KMS-11 (cell line): ENCODE data around the gene PRSS56.

Experiments used
- H2AFZ ChIP-seq: fragments of 200-600 bp; sonication (generic); 2 replicates; pipeline ENCODE4 v1.6.1; 2016; ENCODE audit warnings: antibody characterized with exemption, mixed run types, low read depth
- H3K27ac ChIP-seq: fragments of 200-600 bp; sonication (generic); 2 replicates; pipeline ENCODE4 v1.6.1; 2016; ENCODE audit warnings: mild to moderate bottlenecking, mixed run types
- H3K27me3 ChIP-seq: fragments of 200-600 bp; sonication (generic); 2 replicates; pipeline ENCODE4 v1.6.1; 2017; ENCODE audit warnings: mild to moderate bottlenecking, low read depth, mixed run types, moderate library complexity; ENCODE audit not compliant: insufficient read depth
- H3K36me3 ChIP-seq: fragments of 200-600 bp; sonication (generic); 2 replicates; pipeline ENCODE4 v1.6.1; 2017; ENCODE audit warnings: mild to moderate bottlenecking, mixed run types; ENCODE audit not compliant: insufficient read depth
- H3K4me1 ChIP-seq: fragments of 200-600 bp; sonication (generic); 2 replicates; pipeline ENCODE4 v1.6.1; 2016; ENCODE audit warnings: mild to moderate bottlenecking, low read depth, mixed run types; ENCODE audit not compliant: poor library complexity, severe bottlenecking
- H3K4me2 ChIP-seq: fragments of 200-600 bp; sonication (generic); 2 replicates; pipeline ENCODE4 v1.7.0; 2016; ENCODE audit warnings: mild to moderate bottlenecking, mixed run types
- H3K4me3 ChIP-seq: fragments of 200-600 bp; sonication (generic); IDR thresholded peaks from 2 replicates; pipeline ENCODE4 v1.6.1; 2017; ENCODE audit warnings: low read depth, low read length, mixed read lengths; ENCODE audit not compliant: insufficient read depth
- H3K79me2 ChIP-seq: fragments of 200-600 bp; sonication (generic); 2 replicates; pipeline ENCODE4 v1.6.1; 2016; ENCODE audit warnings: low read depth, mixed run types; ENCODE audit not compliant: insufficient read depth
- H3K9ac ChIP-seq: fragments of 200-600 bp; sonication (generic); 2 replicates; pipeline ENCODE4 v1.6.1; 2016; ENCODE audit warnings: mild to moderate bottlenecking, mixed run types
- H4K20me1 ChIP-seq: fragments of 200-600 bp; sonication (generic); 2 replicates; pipeline ENCODE4 v1.6.1; 2016; ENCODE audit warnings: mild to moderate bottlenecking, mixed run types; ENCODE audit not compliant: insufficient read depth
- TF ChIP-seq, protein P1 (sequence below): fragments of 200-600 bp; sonication (generic); conservative IDR thresholded peaks from 2 replicates; pipeline ENCODE4 v1.6.1; 2017; ENCODE audit warnings: low read depth, mild to moderate bottlenecking, antibody characterized with exemption, low read length, moderate library complexity, mixed read lengths

The PRSS56 gene

DNA sequence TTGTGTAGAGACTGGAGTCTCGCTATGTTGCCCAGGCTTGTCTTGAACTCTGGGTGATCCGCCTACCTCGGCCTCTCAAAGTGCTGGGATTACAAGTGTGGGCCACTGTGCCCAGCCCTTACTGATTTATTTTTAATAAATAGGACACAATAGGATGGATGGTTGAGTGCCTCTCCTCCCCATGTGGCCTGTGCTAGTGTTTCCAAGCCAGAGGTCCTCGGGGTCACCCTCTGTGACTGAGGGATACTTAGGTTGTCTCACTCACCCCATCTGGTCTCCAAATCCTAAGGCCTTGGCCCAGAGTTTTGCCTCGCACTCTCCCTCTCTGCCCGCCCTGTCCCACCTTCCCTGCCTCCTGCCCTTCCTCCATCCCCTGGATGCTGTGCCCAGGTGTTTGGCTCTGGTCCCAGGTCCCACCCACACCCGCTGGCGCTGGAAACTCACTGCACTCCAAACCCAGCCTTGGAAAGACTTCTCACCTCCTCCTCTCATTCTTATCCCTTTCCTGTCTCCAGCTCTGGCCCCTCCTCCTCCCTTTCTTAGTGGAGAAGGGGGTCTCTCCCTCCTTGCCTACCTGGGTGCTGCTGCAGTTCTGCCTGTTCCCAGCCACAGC, 27.8 kb upstream of the PRSS56 start:
- no peak overlapping the region for H3K27ac ChIP-seq
- H3K79me2 ChIP-seq, result no peaks in the 10 kb centered on the region
- TF ChIP-seq, protein P1, sequence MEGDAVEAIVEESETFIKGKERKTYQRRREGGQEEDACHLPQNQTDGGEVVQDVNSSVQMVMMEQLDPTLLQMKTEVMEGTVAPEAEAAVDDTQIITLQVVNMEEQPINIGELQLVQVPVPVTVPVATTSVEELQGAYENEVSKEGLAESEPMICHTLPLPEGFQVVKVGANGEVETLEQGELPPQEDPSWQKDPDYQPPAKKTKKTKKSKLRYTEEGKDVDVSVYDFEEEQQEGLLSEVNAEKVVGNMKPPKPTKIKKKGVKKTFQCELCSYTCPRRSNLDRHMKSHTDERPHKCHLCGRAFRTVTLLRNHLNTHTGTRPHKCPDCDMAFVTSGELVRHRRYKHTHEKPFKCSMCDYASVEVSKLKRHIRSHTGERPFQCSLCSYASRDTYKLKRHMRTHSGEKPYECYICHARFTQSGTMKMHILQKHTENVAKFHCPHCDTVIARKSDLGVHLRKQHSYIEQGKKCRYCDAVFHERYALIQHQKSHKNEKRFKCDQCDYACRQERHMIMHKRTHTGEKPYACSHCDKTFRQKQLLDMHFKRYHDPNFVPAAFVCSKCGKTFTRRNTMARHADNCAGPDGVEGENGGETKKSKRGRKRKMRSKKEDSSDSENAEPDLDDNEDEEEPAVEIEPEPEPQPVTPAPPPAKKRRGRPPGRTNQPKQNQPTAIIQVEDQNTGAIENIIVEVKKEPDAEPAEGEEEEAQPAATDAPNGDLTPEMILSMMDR, result no peak
- no peaks in the 10 kb centered on the region for H4K20me1 ChIP-seq
- H3K4me2 ChIP-seq, result no peak overlapping the region
- no peak overlapping the region for H3K4me3 ChIP-seq
- H3K9ac ChIP-seq, result no peak overlapping the region
- no peak overlapping the region for H2AFZ ChIP-seq
- H3K4me1 ChIP-seq, result no peaks in the 10 kb centered on the region
- no peaks in the 10 kb centered on the region for H3K36me3 ChIP-seq
- no peaks in the 10 kb centered on the region for H3K27me3 ChIP-seq

DNA sequence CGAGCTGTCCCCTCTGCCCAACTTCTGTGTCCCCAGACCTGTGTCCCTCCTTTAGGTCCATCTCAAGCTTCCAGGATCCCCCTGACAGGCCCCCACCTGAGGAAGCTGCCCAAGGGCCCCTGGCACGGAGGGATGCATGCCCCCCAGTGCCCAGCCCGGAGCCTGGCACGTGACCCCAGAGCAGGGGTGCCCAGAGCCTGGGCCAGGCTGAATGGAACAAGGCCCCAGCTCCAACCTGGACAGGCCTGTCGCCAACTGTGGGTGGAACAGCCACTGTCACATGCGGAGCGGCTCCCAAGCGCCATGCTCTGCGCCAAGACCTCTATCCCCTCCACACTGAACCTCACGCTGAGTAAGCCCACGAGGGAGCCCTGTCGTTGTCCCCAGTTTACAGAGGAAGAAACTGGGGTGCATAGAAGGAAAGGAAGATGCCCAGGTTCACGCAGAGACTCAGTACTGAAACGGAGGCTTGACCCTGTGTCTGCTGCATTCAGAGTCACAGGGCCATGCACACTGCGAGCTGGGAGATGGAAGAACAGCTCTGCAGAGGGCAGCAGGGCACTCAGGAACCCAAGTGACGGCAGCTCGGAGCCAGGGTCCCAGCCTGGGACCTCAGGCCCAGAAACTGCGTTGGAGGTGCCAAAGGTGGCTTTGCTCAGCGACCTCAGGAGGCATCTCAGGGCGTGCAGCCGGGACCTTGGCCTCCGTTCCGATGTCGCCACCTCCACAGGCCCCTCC, 27.1 kb upstream of the PRSS56 start:
- no peak overlapping the region for H3K4me3 ChIP-seq
- H4K20me1 ChIP-seq, result no peaks in the 10 kb centered on the region
- H3K9ac ChIP-seq, result no peak overlapping the region
- H3K79me2 ChIP-seq, result no peaks in the 10 kb centered on the region
- TF ChIP-seq, protein P1, result no peak
- H3K4me2 ChIP-seq, result no peak overlapping the region
- no peak overlapping the region for H2AFZ ChIP-seq
- H3K36me3 ChIP-seq, result no peaks in the 10 kb centered on the region
- no peaks in the 10 kb centered on the region for H3K4me1 ChIP-seq
- no peaks in the 10 kb centered on the region; the same call in 1 of the 2 replicates for H3K27me3 ChIP-seq
- H3K27ac ChIP-seq, result no peak overlapping the region

DNA sequence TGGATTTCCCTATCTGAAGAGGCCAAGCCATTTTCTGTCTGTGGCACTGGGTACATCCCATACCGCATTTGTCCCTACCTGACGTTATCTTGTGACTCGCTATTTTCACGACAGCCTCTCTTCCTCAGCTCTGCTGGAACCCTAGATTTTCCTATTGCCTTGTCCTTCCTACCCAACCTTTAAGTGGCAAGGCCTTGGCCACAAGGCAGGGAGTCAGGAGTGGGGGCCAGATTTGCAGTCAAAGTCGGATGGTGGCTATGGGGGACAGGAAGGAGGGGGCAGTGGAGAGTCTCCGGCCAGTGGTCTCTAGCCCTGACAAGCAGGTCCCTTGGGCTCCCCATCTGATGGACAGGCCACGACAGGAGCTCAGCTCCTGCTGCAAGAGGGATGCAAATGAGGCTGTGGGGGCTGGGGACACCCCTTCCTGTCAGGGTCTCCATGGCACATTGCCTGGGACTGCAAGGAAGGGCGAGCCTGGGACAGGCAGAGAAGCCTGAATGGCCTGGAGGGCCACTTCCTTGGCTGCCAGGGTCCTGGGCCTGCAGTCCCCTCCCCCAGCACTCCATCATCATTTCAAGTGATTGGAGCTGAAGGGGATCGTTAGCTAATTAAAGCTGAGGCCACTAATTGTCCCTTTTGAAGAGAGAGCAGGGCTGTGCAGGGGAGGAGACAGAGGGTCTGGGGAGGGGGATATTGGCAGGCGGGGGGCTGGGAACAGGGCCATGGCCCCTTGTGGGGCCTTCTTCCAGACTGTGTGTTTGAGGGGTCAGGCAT, 26.3 kb upstream of the PRSS56 start:
- no peaks in the 10 kb centered on the region for H4K20me1 ChIP-seq
- H3K4me2 ChIP-seq, result no peak overlapping the region
- no peak overlapping the region for H3K4me3 ChIP-seq
- TF ChIP-seq, protein P1, result no peak
- H3K27me3 ChIP-seq, result no peaks in the 10 kb centered on the region; the same call in 1 of the 2 replicates
- H3K36me3 ChIP-seq, result no peaks in the 10 kb centered on the region
- no peak overlapping the region for H3K27ac ChIP-seq
- no peak overlapping the region for H2AFZ ChIP-seq
- no peaks in the 10 kb centered on the region for H3K79me2 ChIP-seq
- H3K9ac ChIP-seq, result no peak overlapping the region
- no peaks in the 10 kb centered on the region for H3K4me1 ChIP-seq

DNA sequence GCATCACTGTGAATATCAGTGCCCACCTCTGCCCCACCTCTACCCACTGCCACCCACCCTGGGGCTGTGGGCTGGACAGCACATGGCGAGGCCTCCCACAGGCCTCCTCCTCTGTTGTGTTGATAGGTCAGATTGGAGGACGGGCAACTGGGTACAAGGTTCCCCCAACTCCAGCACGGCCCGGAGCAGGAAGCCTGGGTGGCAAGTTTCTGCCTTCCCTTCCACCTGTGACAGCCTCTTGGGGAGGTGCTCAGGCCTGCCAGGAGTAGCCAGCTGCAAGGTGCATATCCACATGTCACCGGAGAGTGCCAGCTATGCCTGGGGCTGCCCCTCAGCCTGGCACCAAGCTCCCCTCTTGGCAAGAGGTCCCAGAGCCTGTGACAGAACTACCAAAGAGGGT, 25.6 kb upstream of the PRSS56 start:
- no peaks in the 10 kb centered on the region for H3K79me2 ChIP-seq
- H3K27me3 ChIP-seq, result no peaks in the 10 kb centered on the region; the same call in 1 of the 2 replicates
- no peak overlapping the region for H2AFZ ChIP-seq
- H4K20me1 ChIP-seq, result no peaks in the 10 kb centered on the region
- H3K27ac ChIP-seq, result no peak overlapping the region
- no peak overlapping the region for H3K9ac ChIP-seq
- H3K4me1 ChIP-seq, result no peaks in the 10 kb centered on the region
- TF ChIP-seq, protein P1, result no peak
- H3K36me3 ChIP-seq, result no peaks in the 10 kb centered on the region
- H3K4me2 ChIP-seq, result no peak overlapping the region
- no peak overlapping the region for H3K4me3 ChIP-seq
